T-helper 2 cell treated with Interferon-gamma antibody and Interleukin-4, amounts not matched to agents 5 μg/mL and 100 μg/mL, for 36 hours (primary cell): ENCODE measurements around the gene LSAMP.

ENCODE experiments used
- DNase-seq: peaks from one replicate; pipeline ENCODE4 v3.0.0; 2021; ENCODE audit warnings: low spot score
- H3K27ac Mint-ChIP-seq: one replicate; pipeline ENCODE4 v1.8.0; 2021; ENCODE audit warnings: mild to moderate bottlenecking, mixed read lengths
- H3K27me3 Mint-ChIP-seq: one replicate; pipeline ENCODE4 v1.8.0; 2021; ENCODE audit warnings: low read depth, mixed read lengths
- H3K36me3 Mint-ChIP-seq: one replicate; pipeline ENCODE4 v1.8.0; 2021; ENCODE audit warnings: low read depth, mixed read lengths
- H3K4me1 Mint-ChIP-seq: one replicate; pipeline ENCODE4 v1.8.0; 2021; ENCODE audit warnings: low read depth, mixed read lengths
- H3K4me3 Mint-ChIP-seq: one replicate; pipeline ENCODE4 v1.8.0; 2022; ENCODE audit warnings: mild to moderate bottlenecking, moderate library complexity, mixed read lengths
- H3K9me3 Mint-ChIP-seq: one replicate; pipeline ENCODE4 v1.8.0; 2021; ENCODE audit warnings: mixed read lengths

Gene LSAMP

DNA sequence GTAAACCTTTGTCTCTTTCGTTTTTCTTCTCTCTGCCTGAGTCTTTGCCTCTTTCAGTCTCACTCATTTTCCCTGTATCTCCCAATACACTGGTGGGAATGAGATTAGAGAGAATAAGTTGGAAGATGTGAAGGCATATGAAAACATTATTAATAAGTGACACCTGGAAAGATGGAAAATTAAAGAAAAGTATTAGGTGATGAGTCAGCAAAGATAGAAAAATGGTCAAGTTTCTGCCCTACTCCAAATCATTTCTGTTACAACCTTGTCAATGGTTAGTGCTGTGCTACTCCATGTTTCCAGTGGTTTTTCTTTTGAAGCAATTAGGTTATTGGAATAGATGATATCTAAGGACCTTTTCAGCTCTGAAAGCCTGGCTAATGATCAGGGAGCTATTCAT is 252.8 kb downstream of the LSAMP start:
- DNase-seq = no peak
- Mint-ChIP-seq H3K4me1 (no peaks in the 10 kb centered on the region), H3K27me3 (no peaks in the 10 kb centered on the region), H3K4me3 (no peak overlapping the region), H3K36me3 (no peaks in the 10 kb centered on the region), H3K27ac (no peak overlapping the region), H3K9me3 (peaks cover 4% of the 10 kb centered on the region)

DNA sequence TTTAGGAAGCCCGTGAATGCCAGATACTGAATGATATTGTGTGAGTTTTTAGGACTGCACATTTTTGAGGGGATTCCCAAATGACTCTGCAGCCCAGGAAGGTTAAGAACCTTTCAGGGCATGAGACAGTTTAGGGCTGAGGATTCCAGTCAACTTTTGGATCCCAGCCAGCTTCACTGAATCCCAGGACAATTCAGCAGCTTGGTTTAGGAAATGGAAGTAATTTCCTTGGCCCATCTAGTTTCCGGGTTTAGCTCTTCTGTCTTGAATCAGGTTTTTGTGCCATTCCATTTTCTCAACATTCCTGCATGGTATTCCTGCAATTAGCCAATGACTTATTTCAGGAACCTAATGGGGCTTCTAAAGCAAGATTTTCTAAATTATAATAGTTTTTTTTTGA is 253.9 kb downstream of the LSAMP start:
- no peaks in the 10 kb centered on the region for H3K36me3 Mint-ChIP-seq
- no peak for DNase-seq
- H3K9me3 Mint-ChIP-seq = peaks cover 4% of the 10 kb centered on the region
- H3K4me1 Mint-ChIP-seq = no peaks in the 10 kb centered on the region
- H3K27me3 Mint-ChIP-seq = no peaks in the 10 kb centered on the region
- no peak overlapping the region for H3K27ac Mint-ChIP-seq
- H3K4me3 Mint-ChIP-seq = no peak overlapping the region

DNA sequence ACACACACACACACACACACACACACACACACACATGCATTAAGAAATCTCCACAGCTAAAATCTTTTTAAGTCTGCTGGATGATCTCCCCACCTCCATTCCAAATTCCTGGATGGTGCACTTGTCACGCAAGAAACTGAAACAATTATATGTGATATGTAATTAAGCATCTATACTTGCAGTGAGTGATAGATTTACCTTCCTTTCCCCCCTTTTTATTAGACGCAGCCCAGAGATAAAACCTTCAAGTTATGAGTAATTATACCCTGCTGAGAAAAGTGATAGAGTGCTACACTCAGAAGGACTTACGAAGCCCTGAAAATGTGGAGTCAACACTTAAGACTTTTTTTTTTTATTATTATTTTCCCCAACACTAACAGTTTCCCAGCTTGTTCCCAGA is 255.2 kb downstream of the LSAMP start:
- H3K4me1 Mint-ChIP-seq = no peaks in the 10 kb centered on the region
- H3K4me3 Mint-ChIP-seq = no peak overlapping the region
- no peak overlapping the region for H3K27ac Mint-ChIP-seq
- no peaks in the 10 kb centered on the region for H3K36me3 Mint-ChIP-seq
- peaks cover 4% of the 10 kb centered on the region for H3K9me3 Mint-ChIP-seq
- no peak for DNase-seq
- no peaks in the 10 kb centered on the region for H3K27me3 Mint-ChIP-seq

DNA sequence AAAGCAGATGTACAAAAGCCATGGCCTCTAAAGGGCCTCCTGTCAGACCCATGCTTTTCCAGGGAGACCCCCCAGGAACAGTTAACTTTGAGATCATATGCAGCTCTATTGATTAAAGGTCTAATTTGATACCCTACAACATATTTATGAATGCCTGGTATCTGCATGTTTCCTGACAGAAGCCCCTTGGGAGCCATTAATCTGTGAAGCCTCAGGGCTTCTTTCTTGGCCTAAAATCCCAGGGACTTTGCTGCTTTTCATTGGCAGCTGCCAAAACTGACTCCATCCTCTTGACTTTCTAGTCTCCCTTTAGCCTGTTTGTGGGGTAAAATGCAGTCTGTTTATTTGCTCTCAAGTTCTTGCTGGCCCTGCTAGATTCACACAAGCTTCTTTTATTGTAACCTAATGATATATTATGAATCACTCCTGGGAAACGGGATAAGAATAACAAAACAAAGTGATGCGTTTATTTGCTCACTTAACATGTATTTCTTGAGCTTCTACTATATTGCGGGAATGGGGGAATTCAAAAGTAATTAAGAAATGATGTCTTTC is 257.0 kb downstream of the LSAMP start:
- H3K27me3 Mint-ChIP-seq = no peaks in the 10 kb centered on the region
- H3K27ac Mint-ChIP-seq = no peak overlapping the region
- H3K36me3 Mint-ChIP-seq = no peaks in the 10 kb centered on the region
- H3K4me1 Mint-ChIP-seq = no peaks in the 10 kb centered on the region
- H3K4me3 Mint-ChIP-seq = no peak overlapping the region
- no peak for DNase-seq
- H3K9me3 Mint-ChIP-seq = no peaks in the 10 kb centered on the region

DNA sequence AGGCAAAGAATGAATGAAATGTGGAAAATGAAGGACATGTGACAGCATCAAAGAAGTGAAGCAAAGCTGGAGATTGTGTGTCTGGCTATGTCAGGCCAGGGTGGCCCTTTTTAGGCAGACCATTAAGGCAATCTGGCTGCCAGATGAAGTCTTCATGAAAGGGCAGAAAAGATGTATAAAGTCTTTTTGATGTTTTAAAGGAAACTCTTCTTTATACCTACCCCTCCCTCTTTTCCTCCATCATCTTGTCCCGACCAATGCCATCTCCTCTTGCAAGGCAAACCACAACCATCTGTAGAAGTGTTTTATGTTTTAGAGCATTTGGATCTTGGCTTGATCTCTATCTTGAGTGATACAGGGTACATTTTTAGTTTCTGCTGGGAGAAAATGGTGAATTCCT is 259.2 kb downstream of the LSAMP start:
- no peaks in the 10 kb centered on the region for H3K4me1 Mint-ChIP-seq
- no peaks in the 10 kb centered on the region for H3K9me3 Mint-ChIP-seq
- no peaks in the 10 kb centered on the region for H3K27me3 Mint-ChIP-seq
- H3K4me3 Mint-ChIP-seq = no peak overlapping the region
- H3K27ac Mint-ChIP-seq = no peak overlapping the region
- no peaks in the 10 kb centered on the region for H3K36me3 Mint-ChIP-seq
- no peak for DNase-seq

DNA sequence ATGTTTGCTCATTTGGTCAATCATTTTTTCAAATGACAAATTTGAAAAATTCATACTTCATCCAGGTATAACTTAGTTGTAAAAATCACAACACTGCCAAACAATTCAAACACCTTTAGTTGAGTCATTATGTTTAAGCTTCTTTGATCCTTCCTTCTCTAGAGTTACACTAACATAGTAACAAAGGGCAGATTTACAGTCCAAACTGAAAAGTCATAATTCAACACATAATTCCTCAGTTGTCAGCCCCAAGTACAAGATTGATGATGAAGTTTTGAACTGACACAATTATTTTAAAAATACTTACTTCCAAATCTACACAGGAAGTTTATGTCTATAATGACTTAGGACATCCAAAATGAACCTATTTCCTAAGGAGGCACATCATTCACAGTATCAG is 264.1 kb downstream of the LSAMP start:
- Mint-ChIP-seq H3K27ac (no peak overlapping the region), H3K4me1 (no peaks in the 10 kb centered on the region), H3K9me3 (no peaks in the 10 kb centered on the region), H3K4me3 (no peak overlapping the region), H3K36me3 (no peaks in the 10 kb centered on the region), H3K27me3 (no peaks in the 10 kb centered on the region)
- no peak for DNase-seq

DNA sequence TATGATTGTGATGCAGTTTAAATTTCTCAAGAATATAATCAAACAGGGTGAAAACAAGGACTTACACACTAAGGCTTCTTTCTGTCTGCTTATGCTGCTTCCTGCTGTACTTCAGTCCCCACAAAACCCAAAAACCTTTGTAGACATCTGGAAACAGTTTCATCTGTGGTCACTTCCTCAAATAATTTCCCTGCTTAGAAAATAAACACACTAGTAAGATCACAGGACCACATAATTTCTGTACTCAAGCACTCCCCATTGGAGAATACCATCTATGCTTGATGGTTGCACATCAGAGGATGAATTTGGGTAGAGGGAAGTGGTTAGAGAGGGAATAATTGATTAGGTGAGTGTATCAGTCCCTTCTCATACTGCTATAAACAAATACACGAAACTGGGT is 266.2 kb downstream of the LSAMP start:
- no peak for DNase-seq
- no peaks in the 10 kb centered on the region for H3K27me3 Mint-ChIP-seq
- H3K36me3 Mint-ChIP-seq = no peaks in the 10 kb centered on the region
- H3K4me3 Mint-ChIP-seq = no peak overlapping the region
- H3K27ac Mint-ChIP-seq = no peak overlapping the region
- H3K4me1 Mint-ChIP-seq = no peaks in the 10 kb centered on the region
- no peaks in the 10 kb centered on the region for H3K9me3 Mint-ChIP-seq

DNA sequence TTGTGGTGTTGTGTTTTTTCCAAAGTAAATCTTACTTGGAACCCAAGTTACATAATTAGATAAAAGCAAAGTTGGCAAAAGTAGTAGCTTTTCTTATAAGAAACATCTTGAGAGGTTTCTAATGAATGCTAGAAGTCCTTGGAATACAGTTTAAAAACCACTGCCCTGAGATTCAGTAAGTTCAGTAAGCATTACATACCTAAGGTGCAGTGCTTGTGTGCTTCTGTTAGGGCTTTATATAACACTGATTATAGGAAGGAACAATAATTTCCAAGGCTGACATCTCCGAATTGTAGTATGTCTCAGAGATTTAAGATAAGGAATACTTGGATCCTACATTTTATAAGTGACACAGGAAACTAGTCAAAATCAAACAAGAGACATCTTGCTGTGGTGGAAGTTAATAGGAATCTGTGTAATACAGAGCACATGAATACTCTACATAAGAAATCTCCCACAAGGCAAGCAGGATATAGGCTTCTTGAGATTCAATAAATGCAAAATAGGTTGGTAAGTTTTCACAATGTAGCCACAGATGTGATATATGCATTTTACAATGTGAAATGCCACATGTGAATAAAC is 268.2 kb downstream of the LSAMP start:
- Mint-ChIP-seq H3K4me1 (no peaks in the 10 kb centered on the region), H3K27me3 (no peaks in the 10 kb centered on the region), H3K9me3 (no peaks in the 10 kb centered on the region), H3K27ac (no peak overlapping the region), H3K4me3 (no peak overlapping the region), H3K36me3 (no peaks in the 10 kb centered on the region)
- DNase-seq = no peak

DNA sequence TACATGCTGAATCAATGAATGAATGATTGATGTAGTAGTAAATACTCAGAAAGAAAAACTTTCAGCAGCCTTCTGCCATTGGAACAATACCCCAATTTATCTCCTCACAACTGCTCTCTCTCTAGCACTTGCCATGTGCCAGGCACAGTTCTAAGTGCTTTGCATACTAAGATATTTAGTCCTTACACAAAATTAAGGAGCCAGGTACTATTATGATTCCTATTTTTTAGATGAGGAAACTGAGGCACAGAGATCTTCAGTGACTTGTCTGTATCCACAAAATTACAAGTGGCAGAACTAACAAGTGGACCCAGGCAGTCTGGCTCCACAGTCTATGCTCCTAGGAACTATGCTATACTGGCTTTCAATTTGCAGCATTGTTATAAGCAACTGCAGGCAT is 279.2 kb downstream of the LSAMP start:
- Mint-ChIP-seq H3K4me1 (no peaks in the 10 kb centered on the region), H3K9me3 (no peaks in the 10 kb centered on the region)

DNA sequence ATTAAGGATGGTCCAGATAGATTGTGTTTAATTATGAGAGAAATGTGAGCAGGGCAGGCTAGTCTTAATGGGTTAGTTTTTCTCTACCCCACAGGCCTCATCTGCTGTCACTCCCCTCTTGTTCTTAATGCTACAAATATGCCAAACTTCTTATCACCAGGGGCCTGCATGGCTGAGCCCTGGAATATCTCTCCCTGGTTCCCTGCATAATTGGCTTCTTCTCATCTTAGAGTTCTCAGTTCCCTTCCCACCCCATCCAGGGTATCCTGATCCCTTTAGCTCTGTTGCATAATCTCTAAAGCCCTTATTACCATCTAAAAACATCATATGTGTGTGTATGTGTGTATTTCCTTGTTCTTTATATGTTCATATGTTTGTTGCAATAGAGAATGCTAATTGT is 279.6 kb downstream of the LSAMP start:
- Mint-ChIP-seq H3K27ac (no peak overlapping the region), H3K4me1 (no peaks in the 10 kb centered on the region)

More for the DNA sequence above, 279.2 kb downstream of the LSAMP start:
- Mint-ChIP-seq H3K27me3 (no peaks in the 10 kb centered on the region), H3K4me3 (no peak overlapping the region), H3K36me3 (no peaks in the 10 kb centered on the region), H3K27ac (no peak overlapping the region)
- DNase-seq = no peak

DNA sequence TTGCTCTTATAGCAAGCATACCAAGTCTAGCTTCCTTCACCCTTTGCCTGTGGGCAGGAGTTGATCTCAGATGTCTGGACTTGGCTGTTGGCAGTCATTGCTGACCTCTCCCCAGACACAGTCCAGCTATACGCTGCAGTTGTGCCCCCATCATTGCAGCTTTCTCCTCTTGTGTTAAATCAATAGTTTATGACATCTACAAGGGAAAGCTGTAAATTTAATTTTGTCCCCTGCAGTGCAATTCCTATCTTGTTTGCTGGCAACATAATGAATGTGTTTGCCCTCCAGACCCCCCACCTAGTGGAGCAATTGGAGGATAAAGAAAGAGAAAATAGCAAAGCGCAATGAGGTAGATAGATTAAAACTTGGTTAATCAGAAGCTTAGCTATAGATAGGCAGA is 280.2 kb downstream of the LSAMP start:
- Mint-ChIP-seq H3K36me3 (no peaks in the 10 kb centered on the region), H3K27me3 (no peaks in the 10 kb centered on the region), H3K9me3 (no peaks in the 10 kb centered on the region), H3K4me3 (no peak overlapping the region), H3K4me1 (no peaks in the 10 kb centered on the region), H3K27ac (no peak overlapping the region)
- no peak for DNase-seq

More for the DNA sequence above, 279.6 kb downstream of the LSAMP start:
- no peaks in the 10 kb centered on the region for H3K36me3 Mint-ChIP-seq
- no peak overlapping the region for H3K4me3 Mint-ChIP-seq
- H3K27me3 Mint-ChIP-seq = no peaks in the 10 kb centered on the region
- no peak for DNase-seq
- H3K9me3 Mint-ChIP-seq = no peaks in the 10 kb centered on the region

DNA sequence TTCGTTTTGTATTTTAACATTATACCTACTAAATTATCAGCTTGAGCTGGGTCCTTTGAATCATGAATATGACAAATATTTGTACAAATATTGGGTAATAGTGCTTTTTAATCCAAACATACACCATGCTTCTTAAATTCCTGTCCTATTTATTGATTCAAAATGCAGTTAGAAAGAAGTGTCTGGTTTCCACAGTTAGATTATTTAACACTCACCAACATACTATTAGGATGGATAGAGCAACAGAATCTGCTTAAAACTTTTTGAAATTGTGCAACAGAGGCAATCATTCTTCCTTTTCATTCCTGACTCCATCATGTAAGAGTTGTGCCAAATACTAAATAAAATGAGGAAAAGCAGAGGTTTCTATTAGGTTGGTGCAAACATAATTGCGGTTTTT is 281.2 kb downstream of the LSAMP start:
- no peak overlapping the region for H3K4me3 Mint-ChIP-seq
- H3K9me3 Mint-ChIP-seq = no peaks in the 10 kb centered on the region
- no peak for DNase-seq
- no peaks in the 10 kb centered on the region for H3K27me3 Mint-ChIP-seq
- no peaks in the 10 kb centered on the region for H3K4me1 Mint-ChIP-seq
- no peak overlapping the region for H3K27ac Mint-ChIP-seq
- H3K36me3 Mint-ChIP-seq = no peaks in the 10 kb centered on the region

DNA sequence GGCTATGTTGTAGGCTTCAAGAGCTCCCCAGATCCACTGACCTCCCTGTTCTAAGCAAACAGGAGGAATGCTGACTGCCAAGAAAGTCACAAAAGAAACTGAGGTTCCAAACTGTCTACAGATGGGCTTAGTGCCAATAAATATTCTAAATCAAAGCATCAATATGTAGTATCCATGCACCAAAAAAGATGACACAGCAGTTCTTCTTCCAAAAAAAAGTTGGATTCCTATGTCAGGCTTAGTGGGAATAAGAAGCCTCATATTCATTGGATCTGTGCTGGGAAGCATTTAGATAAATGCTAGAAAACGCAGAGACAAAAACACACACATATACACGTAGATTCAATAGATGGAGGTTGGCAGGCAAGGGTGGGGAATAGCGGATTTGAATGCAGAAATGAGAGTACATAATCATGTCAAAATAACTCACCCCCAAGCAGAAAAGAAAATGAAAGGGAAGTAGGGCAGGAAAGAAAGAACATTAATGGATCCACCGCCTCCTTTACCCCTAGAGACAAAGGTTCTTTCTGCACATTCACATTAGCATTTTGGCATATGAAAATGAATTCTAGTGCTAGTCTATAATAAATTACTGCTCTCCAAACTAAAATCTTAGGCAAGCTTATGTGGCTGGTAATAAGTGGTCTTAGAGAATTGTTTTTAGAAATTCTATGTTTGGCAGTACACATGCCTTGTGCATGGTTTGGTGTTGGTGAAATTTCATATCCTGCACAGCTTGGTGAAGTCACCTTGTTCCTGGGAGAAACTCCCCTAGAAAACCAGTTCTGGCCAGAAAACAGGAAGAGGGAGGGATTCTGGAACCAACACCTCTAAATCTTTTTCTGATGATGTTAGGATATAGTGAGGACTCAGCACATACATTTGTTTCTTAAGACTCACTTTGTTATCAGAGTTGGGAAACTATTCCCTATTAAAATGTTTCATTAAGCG is 283.4 kb downstream of the LSAMP start:
- H3K4me3 Mint-ChIP-seq = no peak overlapping the region
- no peaks in the 10 kb centered on the region for H3K36me3 Mint-ChIP-seq
- H3K27me3 Mint-ChIP-seq = no peaks in the 10 kb centered on the region
- no peak overlapping the region for H3K27ac Mint-ChIP-seq
- DNase-seq = no peak
- no peaks in the 10 kb centered on the region for H3K4me1 Mint-ChIP-seq
- no peaks in the 10 kb centered on the region for H3K9me3 Mint-ChIP-seq

DNA sequence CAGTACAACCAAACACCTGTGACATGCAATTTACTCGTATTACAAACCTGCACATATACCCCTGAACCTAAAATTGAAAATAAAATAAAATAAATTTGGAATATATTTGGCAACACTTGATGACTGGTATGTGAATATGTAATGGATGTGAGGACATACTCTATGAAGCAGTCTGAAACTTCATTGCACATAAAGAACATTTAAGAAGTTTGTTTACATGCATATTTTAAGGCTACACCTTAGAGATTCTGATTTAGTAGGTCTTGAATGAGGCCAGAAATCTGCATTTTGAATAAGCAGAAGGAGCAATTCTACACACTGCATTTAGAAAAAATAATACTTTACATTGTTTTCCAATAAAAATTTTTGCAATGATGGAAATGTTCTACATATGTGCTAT is 284.7 kb downstream of the LSAMP start:
- H3K27ac Mint-ChIP-seq = no peak overlapping the region
- H3K4me3 Mint-ChIP-seq = no peak overlapping the region
- no peaks in the 10 kb centered on the region for H3K9me3 Mint-ChIP-seq
- no peaks in the 10 kb centered on the region for H3K36me3 Mint-ChIP-seq
- H3K4me1 Mint-ChIP-seq = no peaks in the 10 kb centered on the region
- no peaks in the 10 kb centered on the region for H3K27me3 Mint-ChIP-seq
- no peak for DNase-seq
